Ishikawa (cell line): ENCODE measurements around the gene TUBAL3.
A peak's percentile ranks its signal among the peaks of the same experiment; 100 is the strongest.

Experiments used
- CEBPB ChIP-seq: IDR thresholded peaks from 2 replicates; pipeline ENCODE4 v1.6.1; 2012
- CREB1 ChIP-seq: IDR thresholded peaks from 2 replicates; pipeline ENCODE4 v1.6.1; 2012; ENCODE audit warnings: low read depth
- EGR1 ChIP-seq: IDR thresholded peaks from 2 replicates; pipeline ENCODE4 v1.6.1; 2012
- EP300 ChIP-seq: IDR thresholded peaks from 2 replicates; pipeline ENCODE4 v1.6.1; 2012; ENCODE audit warnings: borderline replicate concordance
- FOXM1 ChIP-seq: IDR thresholded peaks from 2 replicates; pipeline ENCODE4 v1.6.1; 2012; ENCODE audit warnings: low read depth, borderline replicate concordance
- MAX ChIP-seq: IDR thresholded peaks from 2 replicates; pipeline ENCODE4 v1.6.1; 2012
- NFIC ChIP-seq: IDR thresholded peaks from 2 replicates; pipeline ENCODE4 v1.6.1; 2012
- RAD21 ChIP-seq: IDR thresholded peaks from 2 replicates; pipeline ENCODE4 v1.6.1; 2012; ENCODE audit warnings: low read depth
- REST ChIP-seq: IDR thresholded peaks from 2 replicates; pipeline ENCODE4 v1.6.1; 2012; ENCODE audit warnings: low read depth, mild to moderate bottlenecking
- TAF1 ChIP-seq: IDR thresholded peaks from 2 replicates; pipeline ENCODE4 v1.6.1; 2012; ENCODE audit warnings: low read depth, mild to moderate bottlenecking
- TCF12 ChIP-seq: IDR thresholded peaks from 2 replicates; pipeline ENCODE4 v1.6.1; 2012; ENCODE audit warnings: low read depth
- TEAD4 ChIP-seq: IDR thresholded peaks from 2 replicates; pipeline ENCODE4 v1.6.1; 2012
- USF1 ChIP-seq: IDR thresholded peaks from 2 replicates; pipeline ENCODE4 v1.6.1; 2012
- YY1 ChIP-seq: IDR thresholded peaks from 2 replicates; pipeline ENCODE4 v1.6.1; 2012; ENCODE audit warnings: low read depth
- ZBTB7A ChIP-seq: IDR thresholded peaks from 2 replicates; pipeline ENCODE4 v1.6.1; 2012; ENCODE audit warnings: low read depth

TUBAL3 gene

GRCh38 chr10:5440206-5440605 lies 35.6 kb upstream of the TUBAL3 start:
- no peak for TF ChIP-seq NFIC
- no peak for TF ChIP-seq EGR1
- TF ChIP-seq TAF1: no peak
- TF ChIP-seq CREB1: no peak
- no peak for TF ChIP-seq REST
- no peak for TF ChIP-seq USF1
- no peak for TF ChIP-seq RAD21
- TF ChIP-seq MAX: no peak
- no peak for TF ChIP-seq TEAD4

- TF ChIP-seq RAD21 (no peak), YY1 (no peak), FOXM1 (no peak), ZBTB7A (no peak), CREB1 (no peak), REST (no peak), CEBPB (no peak), EP300 (no peak), TEAD4 (no peak), MAX (no peak)
These were observed 30.7 kb upstream of the TUBAL3 start for GRCh38 chr10:5435328-5435727.

- TF ChIP-seq CEBPB (no peak), FOXM1 (no peak), USF1 (no peak), RAD21 (peak; percentile 65), TEAD4 (no peak), REST (no peak), TAF1 (no peak)
These were observed 29.6 kb upstream of the TUBAL3 start for GRCh38 chr10:5434017-5434753.

GRCh38 chr10:5433182-5433581 lies 28.6 kb upstream of the TUBAL3 start:
- TF ChIP-seq CREB1: no peak
- no peak for TF ChIP-seq USF1
- no peak for TF ChIP-seq ZBTB7A
- TF ChIP-seq TAF1: no peak
- no peak for TF ChIP-seq TCF12

- no peak for TF ChIP-seq ZBTB7A
- TF ChIP-seq USF1: no peak
- no peak for TF ChIP-seq TAF1
- TF ChIP-seq TEAD4: no peak
- TF ChIP-seq TCF12: no peak
- TF ChIP-seq EGR1: no peak
- TF ChIP-seq REST: no peak
- TF ChIP-seq CEBPB: no peak
- no peak for TF ChIP-seq MAX
- no peak for TF ChIP-seq EP300
- no peak for TF ChIP-seq CREB1
- no peak for TF ChIP-seq NFIC
- no peak for TF ChIP-seq FOXM1
- no peak for TF ChIP-seq YY1
- TF ChIP-seq RAD21: no peak
These were observed 23.5 kb upstream of the TUBAL3 start for GRCh38 chr10:5428133-5428532.
